ENCODE data around the gene BRIP1. TPM values are rescaled to one million over a fixed set of nuclear protein-coding genes. Genes with fewer than 3 reads are reported as not detected.

Gene BRIP1
- total RNA-seq, 2 donors from 2014 or later: 24.2 to 25.5 TPM

- no peaks in the 10 kb centered on the region for H3K9me3 Mint-ChIP-seq
- no peak for TF ChIP-seq CTCF (conservative IDR thresholded peaks at IDR 0.05)
- Histone ChIP-seq H3K27me3 (ENCODE audit: control insufficient read depth, insufficient read depth, low read length, poor library complexity, severe bottlenecking) (no peaks in the 10 kb centered on the region), H3K27ac (ENCODE audit: low read depth, low read length) (no peak overlapping the region), H3K4me1 (ENCODE audit: control insufficient read depth, insufficient read depth, low read length) (no peaks in the 10 kb centered on the region), H3K36me3 (ENCODE audit: control insufficient read depth, insufficient read depth, low read length) (peaks cover 16% of the 10 kb centered on the region), H3K9ac (ENCODE audit: extremely low read depth, low read length, poor library complexity, severe bottlenecking) (no peak overlapping the region), H3K9me3 (ENCODE audit: control insufficient read depth, low read length) (no peaks in the 10 kb centered on the region), H3K4me3 (ENCODE audit: low read length) (no peak overlapping the region)
- H3K36me3 Mint-ChIP-seq (ENCODE audit: low read depth): peaks cover 8% of the 10 kb centered on the region
- no peak overlapping the region for H3K27ac Mint-ChIP-seq
- DNase-seq: no peak
- H3K27me3 Mint-ChIP-seq (ENCODE audit: insufficient read depth): no peaks in the 10 kb centered on the region
- WGBS, 2 experiments (ENCODE audit: insufficient coverage in 1 of 2, insufficient read length in 1 of 2): 100% methylated on average over 1 of the region's 1 CpG; no CpG with 5 or more reads in 1 of the 2 experiments
- no peak overlapping the region for H3K4me3 Mint-ChIP-seq
- peaks cover 3% of the 10 kb centered on the region for H3K4me1 Mint-ChIP-seq
Observed at GRCh38 chr17:61835606-61836005, 27.7 kb downstream of the BRIP1 start.

GRCh38 chr17:61834610-61835009 lies 28.7 kb downstream of the BRIP1 start:
- Mint-ChIP-seq H3K27me3 (ENCODE audit: insufficient read depth) (no peaks in the 10 kb centered on the region), H3K27ac (no peak overlapping the region), H3K4me1 (peaks cover 3% of the 10 kb centered on the region), H3K9me3 (no peaks in the 10 kb centered on the region), H3K36me3 (ENCODE audit: low read depth) (peaks cover 14% of the 10 kb centered on the region), H3K4me3 (no peak overlapping the region)
- H3K9me3 ChIP-seq (ENCODE audit: control insufficient read depth, low read length): no peaks in the 10 kb centered on the region
- TF ChIP-seq CTCF (conservative IDR thresholded peaks at IDR 0.05): no peak
- H3K27me3 ChIP-seq (ENCODE audit: control insufficient read depth, insufficient read depth, low read length, poor library complexity, severe bottlenecking): no peaks in the 10 kb centered on the region
- no peak overlapping the region for H3K9ac ChIP-seq (ENCODE audit: extremely low read depth, low read length, poor library complexity, severe bottlenecking)
- no peak for DNase-seq
- no peak overlapping the region for H3K4me3 ChIP-seq (ENCODE audit: low read length)
- H3K36me3 ChIP-seq (ENCODE audit: control insufficient read depth, insufficient read depth, low read length): peaks cover 16% of the 10 kb centered on the region
- H3K27ac ChIP-seq (ENCODE audit: low read depth, low read length): no peak overlapping the region
- no peaks in the 10 kb centered on the region for H3K4me1 ChIP-seq (ENCODE audit: control insufficient read depth, insufficient read depth, low read length)
- 94% methylated on average over 2 of the region's 2 CpGs for WGBS, 2 experiments (ENCODE audit: insufficient coverage in 1 of 2, insufficient read length in 1 of 2)

GRCh38 chr17:61833536-61834193 lies 29.7 kb downstream of the BRIP1 start:
- 83 to 100% methylated on average over 2 to 6 of the region's 7 CpGs for WGBS, 2 experiments (ENCODE audit: insufficient coverage in 1 of 2, insufficient read length in 1 of 2)
- H3K9me3 Mint-ChIP-seq: no peaks in the 10 kb centered on the region
- Histone ChIP-seq H3K36me3 (ENCODE audit: control insufficient read depth, insufficient read depth, low read length) (peaks cover 18% of the 10 kb centered on the region), H3K27ac (ENCODE audit: low read depth, low read length) (no peak overlapping the region), H3K9ac (ENCODE audit: extremely low read depth, low read length, poor library complexity, severe bottlenecking) (no peak overlapping the region), H3K4me3 (ENCODE audit: low read length) (no peak overlapping the region), H3K4me1 (ENCODE audit: control insufficient read depth, insufficient read depth, low read length) (no peaks in the 10 kb centered on the region), H3K9me3 (ENCODE audit: control insufficient read depth, low read length) (peaks cover 5% of the 10 kb centered on the region), H3K27me3 (ENCODE audit: control insufficient read depth, insufficient read depth, low read length, poor library complexity, severe bottlenecking) (no peaks in the 10 kb centered on the region)
- DNase-seq: no peak
- H3K36me3 Mint-ChIP-seq (ENCODE audit: low read depth): peaks cover 21% of the 10 kb centered on the region
- no peaks in the 10 kb centered on the region for H3K27me3 Mint-ChIP-seq (ENCODE audit: insufficient read depth)
- H3K4me1 Mint-ChIP-seq: peaks cover 3% of the 10 kb centered on the region
- no peak for TF ChIP-seq CTCF (conservative IDR thresholded peaks at IDR 0.05)
- peak overlapping the region; percentile 25 for H3K27ac Mint-ChIP-seq
- H3K4me3 Mint-ChIP-seq: no peak overlapping the region
